Measurements from ENCODE around the gene TNIK.

TNIK gene

DNA sequence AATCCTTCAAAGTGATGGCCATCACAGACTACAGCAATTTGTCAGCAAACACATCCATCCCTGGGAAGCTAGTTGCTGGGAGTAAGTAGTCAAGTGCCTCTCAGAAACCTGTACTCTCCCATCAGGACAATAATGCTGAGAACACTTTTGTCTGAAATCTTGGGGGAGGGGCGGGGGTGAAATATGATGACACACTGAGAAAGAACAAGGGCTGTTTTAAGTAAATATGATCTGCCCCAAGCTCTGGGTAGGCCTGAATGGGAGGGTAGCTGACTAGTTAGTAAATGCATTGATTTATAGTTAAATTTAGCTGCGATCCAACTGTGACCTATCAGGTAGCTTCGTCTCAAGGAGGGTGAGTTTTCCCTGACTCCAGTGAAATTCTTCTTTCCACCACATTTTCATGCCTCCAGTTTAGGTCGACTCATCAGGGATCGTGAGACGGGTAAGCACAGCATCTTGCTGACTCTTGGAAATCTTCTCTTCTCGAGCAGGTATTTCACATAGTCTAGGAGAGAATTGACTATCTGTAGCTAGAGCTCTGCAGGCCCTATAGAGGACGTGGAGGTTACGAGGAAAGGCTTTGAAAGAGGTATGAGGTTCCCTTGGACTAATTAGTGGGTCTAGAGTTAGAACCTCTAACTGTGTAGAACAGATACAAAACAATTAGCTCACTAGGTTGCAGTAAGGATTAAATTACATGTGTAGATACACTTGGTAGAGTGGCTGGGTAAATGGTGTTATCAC, 220.3 kb downstream of the TNIK start:
- Histone ChIP-seq H3K4me3 (ENCODE audit: low read length, poor library complexity, severe bottlenecking) (no peak overlapping the region), H2AFZ (ENCODE audit: low read length) (no peak overlapping the region)

DNA sequence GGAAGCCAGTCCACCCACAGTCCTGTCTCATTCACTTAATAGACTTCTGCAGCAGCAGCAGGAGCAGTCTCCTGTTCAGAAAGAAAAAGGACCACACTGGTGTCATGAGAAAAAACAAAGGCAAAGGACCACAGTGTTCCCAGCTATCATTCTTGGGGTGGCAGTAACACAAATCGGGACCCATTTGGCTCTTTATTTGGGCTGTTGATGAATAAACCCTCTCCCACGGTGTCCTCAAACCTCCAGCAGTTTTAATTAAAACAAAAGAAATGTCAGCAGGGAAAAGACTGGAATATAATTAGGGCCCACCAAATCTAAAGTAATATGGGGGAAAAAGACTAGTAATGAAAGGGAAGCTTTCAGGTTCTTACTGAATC, 223.2 kb downstream of the TNIK start:
- H3K9ac ChIP-seq (ENCODE audit: low read depth, low read length, poor library complexity, severe bottlenecking), result no peak overlapping the region
- H3K9me2 ChIP-seq (replicated peaks; ENCODE audit: low read depth, low read length), result no peaks in the 10 kb centered on the region
- H4K20me1 ChIP-seq (ENCODE audit: insufficient read depth, low read length, poor library complexity, severe bottlenecking), result no peaks in the 10 kb centered on the region
- H3K4me2 ChIP-seq (ENCODE audit: low read depth, low read length, poor library complexity, severe bottlenecking), result no peak overlapping the region
- peaks cover 32% of the 10 kb centered on the region for H3K79me2 ChIP-seq (ENCODE audit: insufficient read depth, low read length)
- no peaks in the 10 kb centered on the region for H3K36me3 ChIP-seq (ENCODE audit: insufficient read depth, low read length)
- no peaks in the 10 kb centered on the region for H3F3A ChIP-seq (ENCODE audit: low read depth)
- TF ChIP-seq, protein P1, sequence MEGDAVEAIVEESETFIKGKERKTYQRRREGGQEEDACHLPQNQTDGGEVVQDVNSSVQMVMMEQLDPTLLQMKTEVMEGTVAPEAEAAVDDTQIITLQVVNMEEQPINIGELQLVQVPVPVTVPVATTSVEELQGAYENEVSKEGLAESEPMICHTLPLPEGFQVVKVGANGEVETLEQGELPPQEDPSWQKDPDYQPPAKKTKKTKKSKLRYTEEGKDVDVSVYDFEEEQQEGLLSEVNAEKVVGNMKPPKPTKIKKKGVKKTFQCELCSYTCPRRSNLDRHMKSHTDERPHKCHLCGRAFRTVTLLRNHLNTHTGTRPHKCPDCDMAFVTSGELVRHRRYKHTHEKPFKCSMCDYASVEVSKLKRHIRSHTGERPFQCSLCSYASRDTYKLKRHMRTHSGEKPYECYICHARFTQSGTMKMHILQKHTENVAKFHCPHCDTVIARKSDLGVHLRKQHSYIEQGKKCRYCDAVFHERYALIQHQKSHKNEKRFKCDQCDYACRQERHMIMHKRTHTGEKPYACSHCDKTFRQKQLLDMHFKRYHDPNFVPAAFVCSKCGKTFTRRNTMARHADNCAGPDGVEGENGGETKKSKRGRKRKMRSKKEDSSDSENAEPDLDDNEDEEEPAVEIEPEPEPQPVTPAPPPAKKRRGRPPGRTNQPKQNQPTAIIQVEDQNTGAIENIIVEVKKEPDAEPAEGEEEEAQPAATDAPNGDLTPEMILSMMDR (conservative IDR thresholded peaks at IDR 0.05; ENCODE audit: low read length), result no peak
- no peak for TF ChIP-seq EZH2phosphoT487 (IDR thresholded peaks at IDR 0.05; ENCODE audit: borderline replicate concordance)
- H3K9me3 ChIP-seq (ENCODE audit: insufficient read depth, low read depth, low read length), result no peaks in the 10 kb centered on the region
- H3K4me1 ChIP-seq (ENCODE audit: insufficient read depth, low read length, poor library complexity, severe bottlenecking), result peaks cover 9% of the 10 kb centered on the region
- no peaks in the 10 kb centered on the region for H3K27me3 ChIP-seq (ENCODE audit: insufficient read depth, low read length, poor library complexity, severe bottlenecking)
- H2AFZ ChIP-seq (ENCODE audit: low read length), result no peak overlapping the region
- no peak overlapping the region for H3K4me3 ChIP-seq (ENCODE audit: low read length, poor library complexity, severe bottlenecking)

More for the DNA sequence above, 220.3 kb downstream of the TNIK start:
- H4K20me1 ChIP-seq (ENCODE audit: insufficient read depth, low read length, poor library complexity, severe bottlenecking), result no peaks in the 10 kb centered on the region
- H3K9me2 ChIP-seq (replicated peaks; ENCODE audit: low read depth, low read length), result no peaks in the 10 kb centered on the region
- H3F3A ChIP-seq (ENCODE audit: low read depth), result no peaks in the 10 kb centered on the region
- H3K36me3 ChIP-seq (ENCODE audit: insufficient read depth, low read length), result no peaks in the 10 kb centered on the region
- TF ChIP-seq EZH2phosphoT487 (IDR thresholded peaks at IDR 0.05; ENCODE audit: borderline replicate concordance), result no peak
- TF ChIP-seq, protein P1 (conservative IDR thresholded peaks at IDR 0.05; ENCODE audit: low read length), result no peak
- H3K4me1 ChIP-seq (ENCODE audit: insufficient read depth, low read length, poor library complexity, severe bottlenecking), result peaks cover 2% of the 10 kb centered on the region
- H3K27me3 ChIP-seq (ENCODE audit: insufficient read depth, low read length, poor library complexity, severe bottlenecking), result no peaks in the 10 kb centered on the region
- peaks cover 30% of the 10 kb centered on the region for H3K79me2 ChIP-seq (ENCODE audit: insufficient read depth, low read length)
- no peaks in the 10 kb centered on the region for H3K9me3 ChIP-seq (ENCODE audit: insufficient read depth, low read depth, low read length)
- no peak overlapping the region for H3K9ac ChIP-seq (ENCODE audit: low read depth, low read length, poor library complexity, severe bottlenecking)
- no peak overlapping the region for H3K4me2 ChIP-seq (ENCODE audit: low read depth, low read length, poor library complexity, severe bottlenecking)

DNA sequence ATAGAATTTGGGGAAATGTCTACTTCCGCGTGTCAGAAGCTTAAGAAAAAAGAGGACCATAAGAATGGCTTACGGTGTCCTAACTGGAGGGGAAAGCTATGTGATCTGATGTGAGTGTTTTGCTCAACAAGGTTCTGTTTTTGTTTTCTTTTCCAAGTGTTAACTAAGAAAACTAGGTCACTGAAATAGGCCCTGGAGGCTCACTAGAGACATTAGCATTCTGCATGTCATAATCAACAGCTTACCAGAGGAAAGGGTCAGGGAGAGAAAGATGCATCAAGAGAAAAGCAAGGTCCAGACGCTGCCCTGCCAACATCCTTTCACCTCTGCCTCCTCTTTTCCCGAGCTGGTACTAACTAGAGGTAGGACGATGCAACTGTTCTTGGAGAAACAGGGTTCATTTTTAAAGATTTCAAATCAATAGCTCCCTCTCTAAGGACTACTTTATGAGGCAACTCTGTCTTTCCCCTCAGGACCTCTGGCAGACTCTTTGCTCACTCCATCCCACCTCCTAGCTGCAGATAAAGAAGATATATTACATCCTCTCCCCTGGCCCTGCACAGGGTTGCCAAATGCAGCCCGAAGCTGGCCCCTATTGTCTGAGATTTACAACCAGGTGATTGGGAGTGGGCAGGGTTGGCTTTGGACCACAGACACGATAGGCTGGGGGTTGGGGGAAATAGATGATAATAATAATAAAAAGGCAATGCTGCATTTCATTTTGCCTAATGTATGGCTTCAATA, 223.8 kb downstream of the TNIK start:
- no peak overlapping the region for H3K4me2 ChIP-seq (ENCODE audit: low read depth, low read length, poor library complexity, severe bottlenecking)
- no peaks in the 10 kb centered on the region for H3K27me3 ChIP-seq (ENCODE audit: insufficient read depth, low read length, poor library complexity, severe bottlenecking)
- no peaks in the 10 kb centered on the region for H3K9me3 ChIP-seq (ENCODE audit: insufficient read depth, low read depth, low read length)
- H3K79me2 ChIP-seq (ENCODE audit: insufficient read depth, low read length), result peaks cover 35% of the 10 kb centered on the region
- no peak overlapping the region for H2AFZ ChIP-seq (ENCODE audit: low read length)
- no peak for TF ChIP-seq EZH2phosphoT487 (IDR thresholded peaks at IDR 0.05; ENCODE audit: borderline replicate concordance)
- TF ChIP-seq, protein P1 (conservative IDR thresholded peaks at IDR 0.05; ENCODE audit: low read length), result no peak
- no peaks in the 10 kb centered on the region for H3K9me2 ChIP-seq (replicated peaks; ENCODE audit: low read depth, low read length)
- no peaks in the 10 kb centered on the region for H3K36me3 ChIP-seq (ENCODE audit: insufficient read depth, low read length)
- no peaks in the 10 kb centered on the region for H3F3A ChIP-seq (ENCODE audit: low read depth)
- peaks cover 10% of the 10 kb centered on the region for H3K4me1 ChIP-seq (ENCODE audit: insufficient read depth, low read length, poor library complexity, severe bottlenecking)
- no peaks in the 10 kb centered on the region for H4K20me1 ChIP-seq (ENCODE audit: insufficient read depth, low read length, poor library complexity, severe bottlenecking)
- no peak overlapping the region for H3K4me3 ChIP-seq (ENCODE audit: low read length, poor library complexity, severe bottlenecking)
- H3K9ac ChIP-seq (ENCODE audit: low read depth, low read length, poor library complexity, severe bottlenecking), result no peak overlapping the region

All from Loucy (cell line).